ENCODE data around the gene RERE.

The RERE gene

DNA sequence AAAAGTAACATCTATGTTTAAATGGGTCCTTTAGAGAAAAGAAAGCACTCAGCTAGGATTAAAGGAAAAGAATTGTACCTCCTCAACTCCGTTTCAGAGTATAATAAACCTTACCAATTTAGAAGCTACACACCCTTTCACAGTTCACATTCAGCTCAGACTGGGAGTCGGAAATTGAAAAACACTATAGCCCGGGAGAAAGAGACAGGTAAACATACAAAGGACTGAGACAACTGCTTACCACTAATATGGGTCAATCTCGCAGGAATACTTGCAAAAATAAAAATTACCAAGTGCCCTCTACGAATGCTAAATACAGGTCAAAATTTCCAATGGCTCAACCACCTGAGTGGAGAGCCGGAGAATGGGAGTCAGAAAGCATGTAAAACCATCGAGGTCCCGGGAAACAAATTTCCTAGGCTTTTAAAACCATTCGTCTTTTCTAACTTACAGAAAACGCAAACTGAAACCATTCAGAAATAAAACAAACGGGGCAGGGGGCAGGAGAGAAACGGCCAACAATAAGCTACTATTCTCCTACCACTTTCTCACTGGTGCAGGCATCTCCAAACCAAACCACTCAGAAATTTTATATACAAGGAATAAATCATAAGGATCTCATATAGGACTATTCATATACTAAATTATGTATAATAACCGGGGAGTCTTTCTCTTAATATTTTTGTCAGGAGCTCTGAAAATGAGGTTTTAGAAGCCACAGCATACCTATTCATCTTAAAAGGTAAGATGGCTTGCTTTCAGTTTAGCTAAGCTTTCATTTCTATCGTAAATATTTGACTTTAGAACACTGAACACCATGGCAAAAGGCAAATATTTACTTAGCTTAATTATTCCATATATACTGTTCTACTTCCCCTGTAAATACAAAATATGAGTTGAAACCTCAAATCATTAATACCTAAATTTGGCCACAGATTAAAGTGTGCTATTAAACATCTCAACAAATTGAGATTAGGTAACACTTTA lies 136.5 kb downstream of the RERE start:
- no peak for DNase-seq
- TF ChIP-seq, protein P1, sequence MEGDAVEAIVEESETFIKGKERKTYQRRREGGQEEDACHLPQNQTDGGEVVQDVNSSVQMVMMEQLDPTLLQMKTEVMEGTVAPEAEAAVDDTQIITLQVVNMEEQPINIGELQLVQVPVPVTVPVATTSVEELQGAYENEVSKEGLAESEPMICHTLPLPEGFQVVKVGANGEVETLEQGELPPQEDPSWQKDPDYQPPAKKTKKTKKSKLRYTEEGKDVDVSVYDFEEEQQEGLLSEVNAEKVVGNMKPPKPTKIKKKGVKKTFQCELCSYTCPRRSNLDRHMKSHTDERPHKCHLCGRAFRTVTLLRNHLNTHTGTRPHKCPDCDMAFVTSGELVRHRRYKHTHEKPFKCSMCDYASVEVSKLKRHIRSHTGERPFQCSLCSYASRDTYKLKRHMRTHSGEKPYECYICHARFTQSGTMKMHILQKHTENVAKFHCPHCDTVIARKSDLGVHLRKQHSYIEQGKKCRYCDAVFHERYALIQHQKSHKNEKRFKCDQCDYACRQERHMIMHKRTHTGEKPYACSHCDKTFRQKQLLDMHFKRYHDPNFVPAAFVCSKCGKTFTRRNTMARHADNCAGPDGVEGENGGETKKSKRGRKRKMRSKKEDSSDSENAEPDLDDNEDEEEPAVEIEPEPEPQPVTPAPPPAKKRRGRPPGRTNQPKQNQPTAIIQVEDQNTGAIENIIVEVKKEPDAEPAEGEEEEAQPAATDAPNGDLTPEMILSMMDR (IDR thresholded peaks at IDR 0.05; ENCODE audit: low read depth, low read length) = no peak
- no peak overlapping the region for H3K4me3 ChIP-seq (ENCODE audit: low read depth, low read length)
- no peaks in the 10 kb centered on the region for H3K4me1 ChIP-seq
- no peaks in the 10 kb centered on the region for H3K36me3 ChIP-seq
- H3K9me3 ChIP-seq = no peaks in the 10 kb centered on the region
- H3K27me3 ChIP-seq = no peaks in the 10 kb centered on the region

DNA sequence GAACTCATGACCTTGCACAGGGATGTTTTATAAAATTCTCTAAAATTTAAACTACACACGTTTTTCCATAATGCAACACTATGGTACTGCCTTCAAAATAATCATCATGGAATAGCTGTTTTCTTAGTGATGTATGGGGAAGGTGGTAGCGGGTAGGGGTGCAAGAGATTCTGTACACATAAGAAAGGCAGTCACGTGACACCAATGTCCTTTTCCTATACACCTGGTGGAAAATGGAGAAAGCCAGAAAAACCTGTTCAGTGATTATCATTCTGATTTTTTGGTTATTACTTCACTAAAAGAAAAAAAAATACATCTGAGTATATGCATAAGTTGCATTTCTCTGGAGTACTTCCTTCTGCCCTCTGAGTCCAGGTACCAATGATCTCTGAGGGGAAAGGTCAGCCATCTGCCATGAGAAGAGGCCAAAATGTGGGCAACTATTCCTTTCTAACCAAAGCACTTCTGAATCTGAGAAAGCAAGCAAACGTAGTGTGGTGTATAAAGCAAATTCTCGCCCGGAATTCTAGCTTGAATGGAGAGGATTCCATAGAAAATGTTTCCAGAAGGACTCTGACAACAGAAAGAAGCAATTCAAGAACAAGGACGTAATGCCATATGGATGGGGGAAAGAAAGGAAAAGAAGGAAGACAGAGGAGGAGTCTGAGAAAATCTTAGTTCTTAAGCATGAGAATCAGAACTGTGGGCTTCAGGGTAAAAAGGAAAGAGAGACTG lies 137.3 kb downstream of the RERE start:
- no peak overlapping the region for H3K4me3 ChIP-seq (ENCODE audit: low read depth, low read length)
- no peak for DNase-seq
- no peaks in the 10 kb centered on the region for H3K27me3 ChIP-seq
- no peaks in the 10 kb centered on the region for H3K9me3 ChIP-seq
- H3K36me3 ChIP-seq = no peaks in the 10 kb centered on the region
- no peaks in the 10 kb centered on the region for H3K4me1 ChIP-seq
- TF ChIP-seq, protein P1 (IDR thresholded peaks at IDR 0.05; ENCODE audit: low read depth, low read length) = no peak

DNA sequence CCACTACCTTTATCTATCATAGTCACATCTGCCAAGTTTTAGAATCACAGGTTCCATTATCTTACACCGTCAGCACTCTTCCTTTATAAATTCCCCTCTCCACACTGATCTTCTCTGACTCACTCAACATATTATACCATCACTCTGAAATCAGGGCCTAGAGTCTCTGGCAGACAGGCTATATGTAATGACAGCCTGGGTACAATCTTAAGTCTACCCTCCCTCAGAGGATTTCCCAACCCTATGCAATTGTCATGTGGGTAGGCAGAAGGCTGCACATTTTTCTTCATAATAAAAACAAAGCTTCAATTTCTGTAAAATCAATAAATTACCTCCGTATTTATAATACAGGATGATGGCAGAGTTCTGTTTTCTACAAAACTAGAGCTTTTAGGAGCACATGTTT lies 138.0 kb downstream of the RERE start:
- TF ChIP-seq, protein P1 (IDR thresholded peaks at IDR 0.05; ENCODE audit: low read depth, low read length) = no peak
- Histone ChIP-seq H3K9me3 (no peaks in the 10 kb centered on the region), H3K4me3 (ENCODE audit: low read depth, low read length) (no peak overlapping the region), H3K4me1 (no peaks in the 10 kb centered on the region), H3K36me3 (no peaks in the 10 kb centered on the region), H3K27me3 (no peaks in the 10 kb centered on the region)
- no peak for DNase-seq

DNA sequence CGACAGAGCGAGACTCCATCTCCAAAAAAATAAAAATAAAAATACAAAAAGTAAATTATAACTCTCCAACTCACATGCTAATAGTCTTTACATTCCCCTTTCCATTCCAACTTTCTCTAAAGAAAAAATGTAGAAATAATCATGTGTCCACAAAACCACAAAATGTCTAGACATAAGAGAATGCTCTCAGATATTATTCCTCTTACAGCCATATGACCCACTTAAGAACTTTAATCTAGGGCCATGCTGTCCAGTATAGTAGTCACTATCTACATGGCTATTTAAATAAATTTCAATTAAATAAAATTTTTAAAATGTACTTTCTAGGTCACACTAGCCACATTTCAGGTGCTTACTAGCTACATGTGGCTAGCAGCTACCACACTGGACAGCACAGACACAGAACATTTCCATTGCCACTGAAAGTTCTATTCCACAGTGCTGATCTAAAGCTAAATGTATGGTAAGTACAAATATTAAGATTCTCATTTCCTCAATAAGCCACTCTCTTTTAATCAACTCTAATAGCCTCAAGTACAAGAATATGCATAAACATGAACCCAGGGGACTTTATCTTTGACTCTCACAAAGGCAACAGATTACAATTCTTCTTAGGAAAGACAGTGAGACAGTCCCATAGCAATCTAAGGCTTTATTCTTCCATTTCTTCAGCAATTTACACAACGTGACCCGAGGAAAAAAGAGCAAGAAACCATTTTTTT lies 138.6 kb downstream of the RERE start:
- Histone ChIP-seq H3K9me3 (no peaks in the 10 kb centered on the region), H3K27me3 (no peaks in the 10 kb centered on the region), H3K36me3 (no peaks in the 10 kb centered on the region), H3K4me1 (no peaks in the 10 kb centered on the region), H3K4me3 (ENCODE audit: low read depth, low read length) (no peak overlapping the region)
- TF ChIP-seq, protein P1 (IDR thresholded peaks at IDR 0.05; ENCODE audit: low read depth, low read length) = no peak
- no peak for DNase-seq

DNA sequence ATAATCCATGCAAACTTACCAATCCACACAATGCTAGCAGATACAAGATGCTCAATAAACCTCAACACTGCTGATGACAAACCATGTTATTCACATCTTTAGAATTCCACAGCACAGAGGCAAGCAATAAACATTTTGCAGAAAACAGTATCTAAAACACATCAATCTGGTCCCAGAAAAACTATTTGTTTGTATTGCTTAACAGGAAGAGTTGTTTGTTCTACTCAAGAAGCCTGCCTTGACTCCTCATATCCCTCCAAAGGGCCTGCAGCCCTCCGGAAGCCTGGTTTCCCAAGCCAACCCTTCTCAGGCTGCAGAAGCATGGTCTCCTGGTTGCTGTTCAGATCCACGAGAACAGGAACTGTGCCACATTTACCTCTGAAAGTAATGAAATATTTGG lies 139.7 kb downstream of the RERE start:
- H3K4me3 ChIP-seq (ENCODE audit: low read depth, low read length) = no peak overlapping the region
- TF ChIP-seq, protein P1 (IDR thresholded peaks at IDR 0.05; ENCODE audit: low read depth, low read length) = no peak
- H3K36me3 ChIP-seq = no peaks in the 10 kb centered on the region
- no peaks in the 10 kb centered on the region for H3K9me3 ChIP-seq
- no peaks in the 10 kb centered on the region for H3K27me3 ChIP-seq
- no peak for DNase-seq
- H3K4me1 ChIP-seq = no peaks in the 10 kb centered on the region
